HCT116 (cell line): ENCODE measurements around the gene ANKRD10. TPM values are rescaled to one million over a fixed set of nuclear protein-coding genes. Genes with fewer than 3 reads are reported as not detected.

Source experiments
- ATAC-seq: fragments of 200-7000 bp; cut with Tn5 transposase; 2 replicates; pipeline ENCODE4 v1.9.1; 2020; ENCODE audit warnings: mild to moderate bottlenecking, moderate library complexity
- BruUV-seq: library from RNA; stranded (reverse); fragments of 400-500 nt; replicated peaks from 2 replicates; lab custom pipeline; 2021; lab: Mats Ljungman, UMichigan
- CTCF ChIA-PET: fragments of 300-600 bp; sonication (Branson Sonifier 250); formaldehyde crosslinking; loops from one replicate; lab custom pipeline; 2021; ENCODE audit warnings: antibody characterized with exemption; lab: Charles Lee
- POLR2A ChIA-PET: fragments of 300-600, 350-600 bp; sonication (Branson Sonifier 250); formaldehyde crosslinking; loops from one replicate; lab custom pipeline; 2021; ENCODE audit warnings: antibody characterized with exemption; lab: Charles Lee
- RAD21 ChIA-PET, 2 experiments: fragments of 300-600 bp; sonication (Branson Sonifier 250); formaldehyde crosslinking; loops; one replicate each; lab custom pipeline; 2023; ENCODE audit warnings: low total read pairs in 2 of 2; ENCODE audit not compliant: uncharacterized antibody in 2 of 2, unreplicated experiment in 2 of 2, low non-redundant PET in 1 of 2; lab: Charles Lee
- DNase-seq: peaks from one replicate; pipeline ENCODE4 v3.0.0-alpha.2; 2010; ENCODE audit warnings: low read depth, low spot score
- H2AFZ ChIP-seq: fragments of 200-600 bp; shearing (Covaris generic), sonication (generic); 2 replicates; pipeline ENCODE4 v1.6.1; 2017; ENCODE audit warnings: low read depth, mixed run types, mixed read lengths, antibody characterized with exemption, low read length; ENCODE audit not compliant: poor library complexity, severe bottlenecking
- H3K27ac ChIP-seq: 2 replicates; pipeline ENCODE4 v1.5.1; 2012; ENCODE audit warnings: low read depth, low read length
- H3K27me3 ChIP-seq: fragments of 200-600 bp; sonication (generic); 2 replicates; pipeline ENCODE4 v1.6.1; 2016; ENCODE audit warnings: mixed run types, low read length, mixed read lengths; ENCODE audit not compliant: insufficient read depth
- H3K36me3 ChIP-seq, 2 experiments: fragments of 200-500 bp in 1 of 2; fragments of 200-600 bp in 1 of 2; sonication (Bioruptor generic) in 1 of 2; sonication (generic) in 1 of 2; 2 replicates each; pipeline versions ENCODE4 v1.5.1 to v1.6.1; 2014 to 2016; ENCODE audit warnings: low read length in 2 of 2, inconsistent platforms in 1 of 2, mixed read lengths in 1 of 2, mixed run types in 1 of 2; ENCODE audit not compliant: insufficient read depth in 2 of 2, control insufficient read depth in 1 of 2
- H3K4me1 ChIP-seq, 2 experiments: fragments of 200-600 bp in 1 of 2; sonication (generic) in 1 of 2; 2 replicates each; pipeline versions ENCODE4 v1.5.1 to v1.6.1; 2012 to 2017; ENCODE audit warnings: low read length in 2 of 2, inconsistent platforms in 1 of 2, mild to moderate bottlenecking in 1 of 2, mixed read lengths in 1 of 2, mixed run types in 1 of 2, moderate library complexity in 1 of 2; ENCODE audit not compliant: insufficient read depth in 2 of 2, control insufficient read depth in 1 of 2
- H3K4me2 ChIP-seq: fragments of 200-600 bp; sonication (generic); 2 replicates; pipeline ENCODE4 v1.6.1; 2017; ENCODE audit warnings: mixed run types, low read length, mixed read lengths
- H3K4me3 ChIP-seq, 2 experiments: fragments of 200-600 bp in 1 of 2; sonication (generic) in 1 of 2; replicated peaks in 1 of 2; 2 replicates each; pipeline ENCODE4 v1.5.1; 2011 to 2016; ENCODE audit warnings: low read length in 2 of 2, control low read depth in 1 of 2, low read depth in 1 of 2, mild to moderate bottlenecking in 1 of 2, mixed read lengths in 1 of 2, mixed run types in 1 of 2
- H3K79me2 ChIP-seq: fragments of 200-600 bp; sonication (generic); 2 replicates; pipeline ENCODE4 v1.6.1; 2017; ENCODE audit warnings: mild to moderate bottlenecking, mixed run types, low read length, moderate library complexity, mixed read lengths; ENCODE audit not compliant: insufficient read depth
- H3K9ac ChIP-seq: fragments of 200-600 bp; sonication (generic); 2 replicates; pipeline ENCODE4 v1.6.1; 2016; ENCODE audit warnings: low read length, mixed read lengths
- H3K9me2 ChIP-seq: fragments of 200-600 bp; sonication (generic), shearing (Covaris generic); 2 replicates; pipeline ENCODE4 v1.6.1; 2017; ENCODE audit warnings: mixed run types, mild to moderate bottlenecking, moderate library complexity; ENCODE audit not compliant: insufficient read depth
- H3K9me3 ChIP-seq, 2 experiments: fragments of 200-500 bp in 1 of 2; fragments of 200-600 bp in 1 of 2; sonication (Bioruptor generic) in 1 of 2; sonication (generic) in 1 of 2; 2 replicates each; pipeline ENCODE4 v1.6.1; 2014 to 2017; ENCODE audit warnings: low read length in 2 of 2, mixed read lengths in 2 of 2, inconsistent platforms in 1 of 2, low read depth in 1 of 2, mild to moderate bottlenecking in 1 of 2, mixed run types in 1 of 2, moderate library complexity in 1 of 2; ENCODE audit not compliant: control insufficient read depth in 1 of 2, insufficient read depth in 1 of 2
- H4K20me1 ChIP-seq: fragments of 200-600 bp; sonication (generic), shearing (Covaris generic); 2 replicates; pipeline ENCODE4 v1.6.1; 2017; ENCODE audit warnings: mixed run types, mild to moderate bottlenecking, moderate library complexity; ENCODE audit not compliant: insufficient read depth
- EGR1 ChIP-seq: IDR thresholded peaks from 2 replicates; pipeline ENCODE4 v1.6.1; 2012; ENCODE audit warnings: low read depth
- EZH2 ChIP-seq: fragments of 200-600 bp; sonication (generic); IDR thresholded peaks from 2 replicates; pipeline ENCODE4 v1.6.1; 2017; ENCODE audit warnings: antibody characterized with exemption, mixed run types
- EZH2phosphoT487 ChIP-seq: fragments of 200-600 bp; IDR thresholded peaks from 2 replicates; pipeline ENCODE4 v1.6.1; 2018; ENCODE audit warnings: antibody characterized with exemption, borderline replicate concordance
- FOSL1 ChIP-seq: IDR thresholded peaks from 2 replicates; pipeline ENCODE4 v1.6.1; 2012; ENCODE audit warnings: low read depth
- JUND ChIP-seq: IDR thresholded peaks from 2 replicates; pipeline ENCODE4 v1.6.1; 2012
- POLR2AphosphoS5 ChIP-seq: IDR thresholded peaks from 2 replicates; pipeline ENCODE4 v1.6.1; 2011; ENCODE audit warnings: mild to moderate bottlenecking, low read depth, low read length, moderate library complexity
- RAD21 ChIP-seq: IDR thresholded peaks from 2 replicates; pipeline ENCODE4 v1.6.1; 2012; ENCODE audit warnings: low read depth, mild to moderate bottlenecking
- SIN3A ChIP-seq: IDR thresholded peaks from 2 replicates; pipeline ENCODE4 v1.6.1; 2012; ENCODE audit warnings: low read depth
- SRF ChIP-seq: IDR thresholded peaks from 2 replicates; pipeline ENCODE4 v1.6.1; 2012; ENCODE audit warnings: low read depth
- TCF7L2 ChIP-seq: IDR thresholded peaks from 2 replicates; pipeline ENCODE4 v1.7.0; 2011; ENCODE audit warnings: borderline replicate concordance, inconsistent platforms; ENCODE audit not compliant: insufficient read depth, insufficient read length; ENCODE audit errors: extremely low read depth
- YY1 ChIP-seq: IDR thresholded peaks from 2 replicates; pipeline ENCODE4 v1.6.1; 2011; ENCODE audit warnings: low read length, low read depth, moderate library complexity, mild to moderate bottlenecking; ENCODE audit not compliant: insufficient replicate concordance; ENCODE audit errors: extremely low read depth
- ZNF274 ChIP-seq: fragments of 200-500 bp; sonication (Bioruptor generic); IDR thresholded peaks from 2 replicates; pipeline ENCODE4 v1.6.1; 2014; ENCODE audit warnings: mild to moderate bottlenecking, low read depth, low read length, inconsistent platforms
- intact Hi-C: fragments of 100-400 bp; cut with micrococcal nuclease; formaldehyde crosslinking; loops from 2 replicates; pipeline ENCODE4 v1.10.0; 2022
- total RNA-seq: library from RNA; stranded (reverse); gene quantifications from one replicate; pipeline ENCODE4 v1.2.1, GENCODE V29; 2021; ENCODE audit not compliant: unreplicated experiment
- TF ChIP-seq, protein P1 (sequence below): IDR thresholded peaks from 2 replicates; pipeline ENCODE4 v1.6.1; 2012; ENCODE audit warnings: low read depth
- TF ChIP-seq, protein P2 (sequence below): IDR thresholded peaks from 2 replicates; pipeline ENCODE4 v1.6.1; 2012
- TF ChIP-seq, protein P3 (sequence below), 3 experiments: fragments of 200-600 bp in 1 of 3; sonication (generic) in 1 of 3; IDR thresholded peaks in 2 of 3; conservative IDR thresholded peaks in 1 of 3; 2 replicates each; pipeline ENCODE4 v1.5.1; 2012 to 2017; ENCODE audit warnings: low read depth in 2 of 3, low read length in 2 of 3, antibody characterized with exemption in 1 of 3, borderline replicate concordance in 1 of 3, control low read depth in 1 of 3, mild to moderate bottlenecking in 1 of 3, mixed read lengths in 1 of 3, mixed run types in 1 of 3, moderate library complexity in 1 of 3; ENCODE audit not compliant: insufficient read depth in 1 of 3

ANKRD10 gene
- total RNA-seq, 1 experiment from 2014 or later: 173 TPM

- TF ChIP-seq, protein P1, sequence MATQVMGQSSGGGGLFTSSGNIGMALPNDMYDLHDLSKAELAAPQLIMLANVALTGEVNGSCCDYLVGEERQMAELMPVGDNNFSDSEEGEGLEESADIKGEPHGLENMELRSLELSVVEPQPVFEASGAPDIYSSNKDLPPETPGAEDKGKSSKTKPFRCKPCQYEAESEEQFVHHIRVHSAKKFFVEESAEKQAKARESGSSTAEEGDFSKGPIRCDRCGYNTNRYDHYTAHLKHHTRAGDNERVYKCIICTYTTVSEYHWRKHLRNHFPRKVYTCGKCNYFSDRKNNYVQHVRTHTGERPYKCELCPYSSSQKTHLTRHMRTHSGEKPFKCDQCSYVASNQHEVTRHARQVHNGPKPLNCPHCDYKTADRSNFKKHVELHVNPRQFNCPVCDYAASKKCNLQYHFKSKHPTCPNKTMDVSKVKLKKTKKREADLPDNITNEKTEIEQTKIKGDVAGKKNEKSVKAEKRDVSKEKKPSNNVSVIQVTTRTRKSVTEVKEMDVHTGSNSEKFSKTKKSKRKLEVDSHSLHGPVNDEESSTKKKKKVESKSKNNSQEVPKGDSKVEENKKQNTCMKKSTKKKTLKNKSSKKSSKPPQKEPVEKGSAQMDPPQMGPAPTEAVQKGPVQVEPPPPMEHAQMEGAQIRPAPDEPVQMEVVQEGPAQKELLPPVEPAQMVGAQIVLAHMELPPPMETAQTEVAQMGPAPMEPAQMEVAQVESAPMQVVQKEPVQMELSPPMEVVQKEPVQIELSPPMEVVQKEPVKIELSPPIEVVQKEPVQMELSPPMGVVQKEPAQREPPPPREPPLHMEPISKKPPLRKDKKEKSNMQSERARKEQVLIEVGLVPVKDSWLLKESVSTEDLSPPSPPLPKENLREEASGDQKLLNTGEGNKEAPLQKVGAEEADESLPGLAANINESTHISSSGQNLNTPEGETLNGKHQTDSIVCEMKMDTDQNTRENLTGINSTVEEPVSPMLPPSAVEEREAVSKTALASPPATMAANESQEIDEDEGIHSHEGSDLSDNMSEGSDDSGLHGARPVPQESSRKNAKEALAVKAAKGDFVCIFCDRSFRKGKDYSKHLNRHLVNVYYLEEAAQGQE: no peak
- TF ChIP-seq, protein P2, sequence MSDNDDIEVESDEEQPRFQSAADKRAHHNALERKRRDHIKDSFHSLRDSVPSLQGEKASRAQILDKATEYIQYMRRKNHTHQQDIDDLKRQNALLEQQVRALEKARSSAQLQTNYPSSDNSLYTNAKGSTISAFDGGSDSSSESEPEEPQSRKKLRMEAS: no peak
- TF ChIP-seq SRF: no peak
Measured at GRCh38 chr13:110879482-110879881, 35.4 kb downstream of the ANKRD10 start (continued).

GRCh38 chr13:110877737-110878258 lies 37.1 kb downstream of the ANKRD10 start:
- Histone ChIP-seq H3K4me3 (no peak overlapping the region), H3K79me2 (no peaks in the 10 kb centered on the region), H3K36me3 (no peaks in the 10 kb centered on the region), H3K4me1 (peaks cover 6 to 19% of the 10 kb centered on the region in 2 experiments; a peak in 3 of 4 replicates), H4K20me1 (no peaks in the 10 kb centered on the region), H3K27ac (no peak overlapping the region), H3K9ac (no peak overlapping the region), H3K4me2 (no peak overlapping the region), H2AFZ (no peak overlapping the region), H3K9me3 (no peaks in the 10 kb centered on the region), H3K9me2 (no peaks in the 10 kb centered on the region), H3K27me3 (no peaks in the 10 kb centered on the region)
- ChIA-PET RAD21 (no interaction called here), POLR2A (no interaction called here), CTCF (no interaction called here)
- ATAC-seq: no peak
- intact Hi-C loops: no loop called here
- BruUV-seq: no TSS peak
- TF ChIP-seq TCF7L2 (no peak), RAD21 (no peak), EZH2phosphoT487 (no peak), SRF (no peak), EZH2 (no peak), JUND (no peak), FOSL1 (no peak), ZNF274 (no peak), YY1 (no peak), SIN3A (no peak), EGR1 (no peak), POLR2AphosphoS5 (no peak)
- TF ChIP-seq, protein P3, sequence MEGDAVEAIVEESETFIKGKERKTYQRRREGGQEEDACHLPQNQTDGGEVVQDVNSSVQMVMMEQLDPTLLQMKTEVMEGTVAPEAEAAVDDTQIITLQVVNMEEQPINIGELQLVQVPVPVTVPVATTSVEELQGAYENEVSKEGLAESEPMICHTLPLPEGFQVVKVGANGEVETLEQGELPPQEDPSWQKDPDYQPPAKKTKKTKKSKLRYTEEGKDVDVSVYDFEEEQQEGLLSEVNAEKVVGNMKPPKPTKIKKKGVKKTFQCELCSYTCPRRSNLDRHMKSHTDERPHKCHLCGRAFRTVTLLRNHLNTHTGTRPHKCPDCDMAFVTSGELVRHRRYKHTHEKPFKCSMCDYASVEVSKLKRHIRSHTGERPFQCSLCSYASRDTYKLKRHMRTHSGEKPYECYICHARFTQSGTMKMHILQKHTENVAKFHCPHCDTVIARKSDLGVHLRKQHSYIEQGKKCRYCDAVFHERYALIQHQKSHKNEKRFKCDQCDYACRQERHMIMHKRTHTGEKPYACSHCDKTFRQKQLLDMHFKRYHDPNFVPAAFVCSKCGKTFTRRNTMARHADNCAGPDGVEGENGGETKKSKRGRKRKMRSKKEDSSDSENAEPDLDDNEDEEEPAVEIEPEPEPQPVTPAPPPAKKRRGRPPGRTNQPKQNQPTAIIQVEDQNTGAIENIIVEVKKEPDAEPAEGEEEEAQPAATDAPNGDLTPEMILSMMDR (IDR thresholded peaks at IDR 0.05 in 2 of 3, conservative IDR thresholded peaks at IDR 0.05 in 1 of 3; ENCODE audit: borderline replicate concordance in 1 of 3, insufficient read depth in 1 of 3, low read depth in 2 of 3, low read length in 2 of 3): no peak
- no peak for DNase-seq
